NT2/D1 (cell line): ENCODE measurements around the gene UGT1A3.
"Not testable (repeated sequence)": the region's sequence is repeated elsewhere in the genome, so short reads cannot be mapped to it uniquely, and the experiment has no call there.

Experiments
- DNase-seq: peaks from one replicate; pipeline ENCODE4 v3.0.0-alpha.2; 2011; ENCODE audit warnings: low read depth, low spot score
- H3K27me3 ChIP-seq: 2 replicates; pipeline ENCODE4 v1.6.0; 2011; ENCODE audit warnings: mild to moderate bottlenecking; ENCODE audit not compliant: insufficient read length, insufficient read depth
- H3K36me3 ChIP-seq: 2 replicates; pipeline ENCODE4 v1.6.1; 2011; ENCODE audit warnings: mild to moderate bottlenecking, low read length, mixed read lengths; ENCODE audit not compliant: insufficient read depth, insufficient read length
- H3K4me1 ChIP-seq: 2 replicates; pipeline ENCODE4 v1.5.1; 2011; ENCODE audit not compliant: insufficient read depth, insufficient read length
- H3K4me3 ChIP-seq: 2 replicates; pipeline ENCODE4 v1.5.1; 2011; ENCODE audit warnings: low read depth; ENCODE audit not compliant: insufficient read length
- H3K9ac ChIP-seq: 2 replicates; pipeline ENCODE4 v1.6.0; 2011; ENCODE audit warnings: low read depth; ENCODE audit not compliant: insufficient read length
- H3K9me3 ChIP-seq: 2 replicates; pipeline ENCODE4 v1.5.1; 2011; ENCODE audit warnings: mild to moderate bottlenecking, low read length; ENCODE audit not compliant: insufficient read depth
- SUZ12 ChIP-seq: IDR thresholded peaks from 2 replicates; pipeline ENCODE4 v1.6.1; 2011; ENCODE audit not compliant: insufficient read length, insufficient read depth; ENCODE audit errors: extremely low read depth
- YY1 ChIP-seq: IDR thresholded peaks from 2 replicates; pipeline ENCODE4 v1.6.1; 2011; ENCODE audit not compliant: insufficient read length, insufficient read depth
- ZNF274 ChIP-seq: IDR thresholded peaks from 2 replicates; pipeline ENCODE4 v1.6.1; 2011; ENCODE audit warnings: mild to moderate bottlenecking, low read depth, low read length

Gene UGT1A3

GRCh38 chr2:233708942-233709341 lies 19.9 kb upstream of the UGT1A3 start:
- H3K4me1 ChIP-seq, result no peaks in the 10 kb centered on the region
- no peak for DNase-seq
- TF ChIP-seq SUZ12 (no peak), ZNF274 (no peak), YY1 (no peak)

GRCh38 chr2:233711312-233712008 lies 17.4 kb upstream of the UGT1A3 start:
- H3K36me3 ChIP-seq, result no peaks in the 10 kb centered on the region
- TF ChIP-seq YY1, result no peak
- TF ChIP-seq SUZ12, result no peak
- no peak for TF ChIP-seq ZNF274
- H3K4me3 ChIP-seq, result no peak overlapping the region
- no peak overlapping the region for H3K9ac ChIP-seq
- peak; percentile 57 for DNase-seq
- no peaks in the 10 kb centered on the region for H3K4me1 ChIP-seq
- H3K27me3 ChIP-seq, result no peaks in the 10 kb centered on the region
- no peaks in the 10 kb centered on the region for H3K9me3 ChIP-seq

More at GRCh38 chr2:233708942-233709341, 19.9 kb upstream of the UGT1A3 start:
- no peaks in the 10 kb centered on the region for H3K27me3 ChIP-seq
- no peak overlapping the region for H3K9ac ChIP-seq
- H3K4me3 ChIP-seq, result no peak overlapping the region
- no peaks in the 10 kb centered on the region for H3K36me3 ChIP-seq
- H3K9me3 ChIP-seq, result no peaks in the 10 kb centered on the region

DNA sequence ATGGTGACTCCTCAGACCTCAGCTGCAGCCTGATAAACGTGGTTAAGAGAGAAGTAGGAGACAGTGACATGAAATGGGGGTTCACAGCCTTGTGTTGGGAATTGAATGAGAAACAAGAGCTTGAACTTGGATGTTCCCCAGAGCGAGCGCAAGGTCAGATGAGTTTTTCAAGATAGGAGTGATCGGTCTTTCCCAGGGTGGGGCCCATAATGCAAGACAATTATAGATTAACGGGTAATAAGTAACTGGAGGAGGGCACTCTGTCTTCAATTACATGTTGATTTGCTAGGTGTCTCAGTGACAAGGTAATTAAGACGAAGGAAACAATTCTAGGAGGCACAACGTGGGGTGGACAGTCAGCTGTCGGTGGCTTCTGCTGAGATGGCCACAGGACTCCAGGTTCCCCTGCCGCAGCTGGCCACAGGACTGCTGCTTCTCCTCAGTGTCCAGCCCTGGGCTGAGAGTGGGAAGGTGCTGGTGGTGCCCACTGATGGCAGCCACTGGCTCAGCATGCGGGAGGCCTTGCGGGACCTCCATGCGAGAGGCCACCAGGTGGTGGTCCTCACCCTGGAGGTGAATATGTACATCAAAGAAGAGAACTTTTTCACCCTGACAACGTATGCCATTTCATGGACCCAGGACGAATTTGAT lies 16.1 kb upstream of the UGT1A3 start, which contains the start of gene UGT1A5:
TSS of gene UGT1A5 (plus strand) at position 297 of the 651 bp plus-strand sequence. CDS start at position 382, 85 bp downstream.
- DNase-seq, result no peak
- TF ChIP-seq SUZ12, result no peak
- no peak for TF ChIP-seq YY1
- no peak for TF ChIP-seq ZNF274

DNA sequence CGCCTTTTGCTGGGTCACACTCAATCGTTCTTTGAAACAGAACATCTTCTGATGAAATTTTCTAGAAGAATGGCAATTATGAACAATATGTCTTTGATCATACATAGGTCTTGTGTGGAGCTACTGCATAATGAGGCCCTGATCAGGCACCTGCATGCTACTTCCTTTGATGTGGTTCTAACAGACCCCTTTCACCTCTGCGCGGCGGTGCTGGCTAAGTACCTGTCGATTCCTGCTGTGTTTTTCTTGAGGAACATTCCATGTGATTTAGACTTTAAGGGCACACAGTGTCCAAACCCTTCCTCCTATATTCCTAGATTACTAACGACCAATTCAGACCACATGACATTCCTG lies 15.6 kb upstream of the UGT1A3 start:
- no peaks in the 10 kb centered on the region for H3K27me3 ChIP-seq
- TF ChIP-seq SUZ12, result no peak
- no peak for TF ChIP-seq ZNF274
- TF ChIP-seq YY1, result no peak
- H3K4me1 ChIP-seq, result no peaks in the 10 kb centered on the region
- no peaks in the 10 kb centered on the region for H3K36me3 ChIP-seq
- H3K9me3 ChIP-seq, result no peaks in the 10 kb centered on the region
- no peak for DNase-seq
- no peak overlapping the region for H3K4me3 ChIP-seq
- no peak overlapping the region for H3K9ac ChIP-seq

More for the DNA sequence above, 16.1 kb upstream of the UGT1A3 start, which contains the start of gene UGT1A5:
- no peaks in the 10 kb centered on the region for H3K36me3 ChIP-seq
- H3K9ac ChIP-seq, result no peak within 1 kb of the TSS
- H3K9me3 ChIP-seq, result no peaks in the 10 kb centered on the region
- H3K27me3 ChIP-seq, result no peaks in the 10 kb centered on the region
- no peaks in the 10 kb centered on the region for H3K4me1 ChIP-seq
- no peak within 1 kb of the TSS for H3K4me3 ChIP-seq

DNA sequence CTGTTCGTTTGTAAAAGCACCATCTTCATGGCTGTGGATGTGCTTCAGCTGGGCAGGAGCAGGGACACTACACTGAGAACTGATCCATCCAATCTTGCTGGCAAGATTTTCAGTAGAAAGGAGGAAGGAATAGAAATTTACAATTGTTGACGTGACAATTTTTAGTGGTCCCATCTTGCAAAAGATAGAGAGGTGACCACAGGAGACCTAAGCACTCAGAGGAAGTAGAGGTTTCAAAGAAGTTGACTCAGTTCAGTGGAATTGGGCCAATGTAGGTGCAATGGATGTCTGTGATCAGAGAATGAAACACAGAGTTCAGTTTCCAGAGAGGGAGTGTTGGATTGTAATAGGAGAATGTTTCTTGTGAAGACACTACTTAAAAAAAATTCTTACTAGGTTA lies 14.7 kb upstream of the UGT1A3 start:
- DNase-seq, result no peak
- H3K9me3 ChIP-seq, result no peaks in the 10 kb centered on the region
- no peak for TF ChIP-seq SUZ12
- H3K4me3 ChIP-seq, result no peak overlapping the region
- no peaks in the 10 kb centered on the region for H3K4me1 ChIP-seq
- no peaks in the 10 kb centered on the region for H3K36me3 ChIP-seq
- no peaks in the 10 kb centered on the region for H3K27me3 ChIP-seq
- H3K9ac ChIP-seq, result no peak overlapping the region

DNA sequence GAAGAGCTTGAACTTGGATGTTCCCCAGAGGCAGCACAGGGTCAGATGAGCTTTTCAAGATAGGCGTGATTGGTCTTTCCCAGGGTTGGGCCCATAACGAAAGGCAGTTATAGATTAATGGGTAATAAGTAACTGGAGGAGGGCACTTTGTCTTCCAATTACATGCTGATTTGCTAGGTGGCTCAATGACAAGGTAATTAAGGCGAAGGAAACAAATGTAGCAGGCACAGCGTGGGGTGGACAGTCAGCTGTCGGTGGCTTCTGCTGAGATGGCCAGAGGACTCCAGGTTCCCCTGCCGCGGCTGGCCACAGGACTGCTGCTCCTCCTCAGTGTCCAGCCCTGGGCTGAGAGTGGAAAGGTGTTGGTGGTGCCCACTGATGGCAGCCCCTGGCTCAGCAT lies 10.3 kb upstream of the UGT1A3 start, which contains the start of gene UGT1A4:
TSS of gene UGT1A4 (plus strand) at position 185 of the 400 bp plus-strand sequence. CDS start at position 270, 85 bp downstream.
- Histone ChIP-seq H3K36me3 (no peaks in the 10 kb centered on the region), H3K27me3 (no peaks in the 10 kb centered on the region), H3K9ac (no peak within 1 kb of the TSS), H3K4me1 (no peaks in the 10 kb centered on the region), H3K4me3 (no peak within 1 kb of the TSS), H3K9me3 (no peaks in the 10 kb centered on the region)
- no peak for TF ChIP-seq ZNF274
- no peak for TF ChIP-seq SUZ12
- no peak for TF ChIP-seq YY1
- DNase-seq, result no peak

- H3K9me3 ChIP-seq, result peaks cover 12% of the 10 kb centered on the region; the same call in 1 of the 2 replicates
- H3K36me3 ChIP-seq, H3K4me1 ChIP-seq, H3K9ac ChIP-seq, H3K4me3 ChIP-seq, DNase-seq, H3K27me3 ChIP-seq: not testable (repeated sequence)
Measured at GRCh38 chr2:233736868-233737653, 8.2 kb downstream of the UGT1A3 start.

GRCh38 chr2:233740870-233741269 lies 12.0 kb downstream of the UGT1A3 start:
- Histone ChIP-seq H3K9ac (no peak overlapping the region), H3K4me1 (no peaks in the 10 kb centered on the region), H3K4me3 (no peak overlapping the region), H3K9me3 (peaks cover 12% of the 10 kb centered on the region; the same call in 1 of the 2 replicates), H3K27me3 (no peaks in the 10 kb centered on the region), H3K36me3 (no peaks in the 10 kb centered on the region)
- no peak for TF ChIP-seq ZNF274
- no peak for TF ChIP-seq SUZ12
- no peak for TF ChIP-seq YY1
- no peak for DNase-seq
